ENCODE results near the gene SCGB1C2.
"Not testable (repeated sequence)": the region's sequence is repeated elsewhere in the genome, so short reads cannot be mapped to it uniquely, and the experiment has no call there.

The SCGB1C2 gene

GRCh38 chr17:149231-149630 lies 11.9 kb downstream of the SCGB1C2 start:
- no peak for DNase-seq (ENCODE audit: low spot score)

GRCh38 chr17:149897-150584 lies 12.7 kb downstream of the SCGB1C2 start:
- no peak for DNase-seq (ENCODE audit: low spot score)

- DNase-seq (ENCODE audit: low spot score) = no peak
Observed at GRCh38 chr17:151004-151403, 13.6 kb downstream of the SCGB1C2 start.

DNA sequence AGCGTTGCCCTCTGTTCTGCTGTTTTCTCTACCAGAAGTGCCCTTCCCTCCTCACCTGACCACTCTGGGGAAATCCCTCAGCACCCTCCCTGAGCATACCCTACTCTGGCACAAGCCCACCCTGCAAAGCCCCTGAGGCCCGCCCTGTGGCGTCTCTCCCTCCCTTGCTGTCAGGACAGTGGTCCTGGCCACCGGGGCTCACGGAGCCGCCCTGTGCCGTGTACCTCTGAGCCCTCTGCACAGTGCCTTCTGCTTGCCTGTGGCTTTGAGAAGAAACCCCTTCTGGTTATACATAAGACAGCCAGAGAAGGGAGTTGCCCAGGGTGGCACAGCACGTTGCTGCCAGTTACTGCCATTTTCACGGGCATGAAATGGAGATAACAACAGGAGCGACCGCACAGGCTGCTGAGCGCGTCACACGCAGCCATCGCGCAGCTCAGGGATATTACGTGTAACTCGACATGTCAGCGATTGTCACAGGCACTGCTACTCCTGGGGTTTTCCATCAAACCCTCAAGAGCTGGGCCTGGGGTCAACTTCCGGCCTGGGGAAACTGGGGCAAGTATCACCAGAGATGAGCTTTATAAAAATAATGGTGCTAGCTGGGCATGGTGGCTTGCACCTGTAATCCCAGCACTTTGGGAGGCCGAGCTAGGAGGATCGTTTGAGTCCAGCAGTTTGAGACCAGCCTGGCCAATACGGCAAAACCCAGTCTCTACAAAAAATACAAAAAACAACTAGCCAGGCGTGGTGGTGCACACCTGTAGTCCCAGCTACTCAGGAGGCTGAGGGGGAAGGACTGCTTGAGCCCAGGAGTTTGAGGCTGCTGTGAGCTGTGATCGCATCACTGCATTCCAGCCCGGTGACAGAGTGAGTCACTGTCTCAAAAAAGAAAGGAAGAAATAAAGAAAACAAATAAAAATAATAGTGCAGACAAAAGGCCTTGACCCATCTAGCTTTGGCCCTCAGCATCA lies 14.8 kb downstream of the SCGB1C2 start:
- DNase-seq (ENCODE audit: low spot score) = no peak

GRCh38 chr17:152860-153420 lies 15.6 kb downstream of the SCGB1C2 start:
- DNase-seq (ENCODE audit: low spot score) = no peak

DNA sequence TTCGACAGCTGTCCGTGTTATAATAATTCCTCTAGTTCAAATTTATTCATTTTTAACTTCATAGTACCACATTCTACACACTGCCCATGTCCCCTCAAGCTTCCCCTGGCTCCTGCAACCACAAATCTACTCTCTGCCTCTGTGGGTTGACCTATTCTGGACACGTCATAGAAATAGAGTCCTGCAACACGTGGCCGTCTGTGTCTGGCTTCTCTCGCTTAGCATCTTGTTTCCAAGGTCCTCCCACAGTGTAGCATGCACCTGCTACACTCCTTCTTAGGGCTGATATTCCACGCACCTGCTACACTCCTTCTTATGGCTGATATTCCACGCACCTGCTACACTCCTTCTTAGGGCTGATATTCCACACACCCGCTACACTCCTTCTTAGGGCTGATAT lies 16.5 kb downstream of the SCGB1C2 start:
- no peak for DNase-seq (ENCODE audit: low spot score)

GRCh38 chr17:155576-155975 lies 18.2 kb downstream of the SCGB1C2 start:
- no peak for DNase-seq (ENCODE audit: low spot score)

DNA sequence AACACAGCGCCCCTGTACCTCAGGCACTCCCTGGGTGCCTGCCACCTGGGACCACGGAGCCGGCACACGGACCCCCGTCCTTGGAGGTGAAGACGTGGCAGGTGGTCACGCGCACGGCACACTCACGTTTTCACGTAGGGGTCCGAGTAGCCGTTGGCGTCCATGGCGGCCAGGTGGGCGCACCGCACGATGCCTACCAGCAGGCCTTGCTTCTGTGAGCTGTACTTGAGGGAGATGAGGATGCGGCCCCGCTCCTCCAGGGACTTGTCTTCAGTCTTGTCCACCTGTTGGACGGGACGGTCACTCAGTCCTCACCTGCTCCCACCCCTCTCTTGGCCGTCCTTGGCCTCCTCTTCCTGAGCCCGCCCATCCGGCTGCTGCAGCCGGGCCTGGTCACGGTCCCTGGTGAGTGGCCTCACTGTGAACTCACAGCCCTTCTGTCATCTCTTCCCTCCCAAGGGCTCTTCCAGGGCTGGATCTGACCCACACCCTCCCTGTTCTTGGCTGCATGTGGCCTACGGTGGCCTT lies 18.8 kb downstream of the SCGB1C2 start:
- no peak for DNase-seq (ENCODE audit: low spot score)

DNA sequence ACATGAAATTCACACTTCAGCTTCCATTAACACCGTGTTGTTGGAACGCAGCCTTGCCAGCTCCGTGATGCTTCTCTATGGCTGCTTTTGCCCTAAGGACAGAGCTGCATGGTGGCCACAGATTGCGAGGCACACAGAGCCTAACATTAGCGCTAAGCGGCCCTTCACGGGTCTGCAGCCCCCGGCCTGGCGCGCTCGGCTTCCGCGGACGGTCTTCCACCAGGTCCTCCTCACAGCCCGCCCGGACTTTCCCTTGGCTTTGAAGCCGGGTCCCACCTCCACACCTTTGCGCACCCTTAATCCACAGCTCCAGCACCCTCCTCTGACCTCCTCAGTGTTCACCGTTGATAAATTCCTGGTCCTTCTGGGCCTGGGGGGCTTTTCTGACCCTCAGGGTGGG lies 19.6 kb downstream of the SCGB1C2 start:
- no peak for DNase-seq (ENCODE audit: low spot score)

DNA sequence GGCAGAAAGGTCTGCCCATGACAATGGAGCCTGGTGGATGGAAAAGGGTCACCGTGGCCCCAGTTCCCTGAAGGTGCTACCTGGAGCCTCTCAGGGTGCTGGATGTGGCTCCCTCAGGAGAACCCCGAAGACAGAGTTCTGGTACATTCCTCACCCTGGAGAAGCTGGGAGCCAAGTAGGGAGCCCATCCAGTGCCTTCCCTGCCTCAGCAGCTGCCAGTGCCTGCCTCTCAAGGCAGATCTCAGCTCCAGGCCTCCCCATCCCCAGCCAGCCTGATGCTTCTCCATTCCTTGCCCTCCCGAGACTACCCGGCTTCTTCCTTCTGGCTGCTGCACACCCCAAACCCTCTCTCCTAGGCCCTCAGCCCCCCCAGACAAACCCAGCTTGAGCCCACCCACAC lies 20.5 kb downstream of the SCGB1C2 start:
- no peak for DNase-seq (ENCODE audit: low spot score)

GRCh38 chr17:158379-158778 lies 21.0 kb downstream of the SCGB1C2 start:
- DNase-seq (ENCODE audit: low spot score) = no peak

DNA sequence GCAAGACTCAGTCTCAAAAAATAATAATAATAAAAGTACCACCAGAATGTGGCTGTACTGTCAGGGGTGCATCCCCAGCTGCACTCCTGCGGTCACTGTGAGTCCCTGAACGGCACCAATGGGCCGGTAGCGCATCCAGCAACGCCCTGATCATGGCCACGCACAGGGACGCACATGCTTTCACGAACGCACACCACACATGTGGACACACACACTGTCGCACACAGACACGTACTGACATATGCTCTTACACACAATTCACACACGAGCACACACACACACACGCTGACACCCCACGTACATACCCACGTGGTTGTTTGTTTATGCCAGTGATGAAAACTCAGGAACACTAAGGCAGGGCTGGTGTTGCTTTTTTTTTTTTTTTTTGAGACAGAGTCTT lies 22.2 kb downstream of the SCGB1C2 start:
- no peak for DNase-seq (ENCODE audit: low spot score)

- DNase-seq (ENCODE audit: low spot score) = no peak
Observed at GRCh38 chr17:160336-160735, 23.0 kb downstream of the SCGB1C2 start.

DNA sequence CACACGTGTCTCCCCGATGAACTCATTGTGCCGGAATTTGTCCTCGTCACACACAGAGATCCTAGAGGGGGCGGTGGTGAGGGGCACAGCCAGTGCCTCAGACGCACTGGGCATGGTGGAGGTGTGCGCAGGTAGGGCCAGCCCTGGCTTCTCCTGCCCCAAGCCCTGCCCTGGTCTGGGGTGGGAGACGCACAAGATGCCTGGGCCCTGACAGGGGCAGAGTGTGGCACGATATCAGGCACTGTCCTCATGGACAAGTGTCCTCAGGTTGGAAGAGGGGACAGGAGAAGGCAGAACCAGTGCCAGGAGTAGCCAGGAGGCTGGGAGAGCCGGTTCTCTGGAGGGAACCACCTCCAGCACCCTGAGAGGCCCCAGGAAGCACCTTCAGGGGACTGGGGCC lies 24.1 kb downstream of the SCGB1C2 start:
- DNase-seq (ENCODE audit: low spot score) = no peak

DNA sequence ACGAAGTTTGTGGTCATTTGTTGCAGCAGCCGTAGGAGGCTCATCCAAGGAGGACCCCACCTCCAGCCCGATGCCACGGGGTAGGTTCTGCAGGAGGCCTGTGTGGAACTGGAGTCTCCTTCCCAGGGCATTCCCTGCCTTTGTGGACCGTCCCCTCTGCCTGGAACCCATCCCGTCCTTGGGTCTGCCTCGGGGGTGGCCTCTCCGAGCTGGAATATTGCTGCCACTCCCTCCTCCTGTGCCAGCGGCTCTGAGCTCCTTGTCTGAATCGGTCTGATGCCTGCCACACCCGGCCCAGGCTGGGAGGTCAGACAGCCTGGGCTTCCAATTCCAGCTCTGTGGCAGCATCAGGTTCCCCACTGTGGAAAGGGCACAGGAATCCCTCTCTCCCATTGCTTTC lies 25.3 kb downstream of the SCGB1C2 start:
- no peak for DNase-seq (ENCODE audit: low spot score)

GRCh38 chr17:163514-164098 lies 26.2 kb downstream of the SCGB1C2 start:
- no peak for DNase-seq (ENCODE audit: low spot score)

DNA sequence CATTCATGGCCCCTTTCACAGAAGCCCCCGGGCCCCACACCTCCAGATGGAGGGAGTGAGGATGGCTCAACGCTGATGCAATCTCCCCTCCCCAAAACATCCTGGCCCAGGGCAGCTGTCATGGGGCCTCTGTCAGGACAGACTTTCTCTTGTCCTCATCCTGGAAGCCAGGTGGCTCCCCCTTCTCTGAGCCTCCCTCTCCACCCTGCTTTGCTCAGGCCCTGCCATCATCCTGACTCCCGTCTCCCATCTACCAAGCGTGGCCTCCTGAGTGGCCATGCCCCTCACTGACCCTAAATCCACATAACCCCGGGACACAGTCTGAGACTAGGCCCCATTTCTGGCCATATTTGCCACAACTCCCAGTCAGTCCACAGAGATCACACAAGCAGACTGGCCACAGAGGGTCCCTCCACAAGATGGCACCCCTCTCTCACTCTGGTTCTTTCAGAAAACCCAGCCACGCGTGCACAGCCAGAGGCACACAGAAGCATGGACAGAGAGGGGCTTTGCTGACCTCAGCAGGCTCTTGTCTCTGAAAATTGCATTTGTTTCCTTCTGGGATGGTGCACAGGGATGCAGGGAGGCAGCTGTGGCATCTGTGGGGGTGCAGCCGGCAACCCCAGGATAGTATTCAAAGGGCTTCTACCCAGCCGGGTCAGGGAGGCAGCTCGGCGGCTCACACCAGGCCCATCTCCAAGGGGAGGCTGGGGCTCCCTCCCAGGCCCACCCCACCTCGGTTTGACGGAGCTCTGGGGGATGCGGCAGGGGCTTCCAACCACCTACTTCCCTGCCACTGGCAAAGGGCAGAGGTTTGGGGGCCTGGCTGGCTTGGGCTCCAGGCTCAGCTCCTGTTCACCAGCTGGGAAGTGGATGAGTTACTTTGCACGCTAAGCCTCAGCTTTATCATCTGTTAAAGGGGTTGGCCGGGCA lies 27.2 kb downstream of the SCGB1C2 start:
- peak; percentile 17 for DNase-seq (ENCODE audit: low spot score)

DNA sequence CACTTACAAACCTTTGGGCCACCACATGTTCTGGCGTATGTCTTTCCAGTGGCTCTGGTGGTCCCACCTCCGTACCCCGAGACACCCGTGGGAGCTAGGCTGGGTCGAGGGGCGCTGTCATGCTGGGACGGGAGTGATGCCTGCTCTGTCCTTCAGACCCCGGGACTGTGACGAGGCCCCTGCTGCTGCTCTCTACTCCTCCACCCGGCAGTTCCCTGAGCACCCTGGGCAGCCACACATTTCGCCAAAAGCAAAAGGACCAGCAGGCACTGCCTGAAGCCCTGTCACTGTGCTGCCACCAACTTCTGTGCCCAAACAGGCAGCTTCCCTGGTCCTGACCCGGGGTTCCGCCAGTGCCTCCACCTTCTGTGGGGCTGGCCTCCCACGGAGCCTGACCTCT lies 28.6 kb downstream of the SCGB1C2 start:
- DNase-seq (ENCODE audit: low spot score) = no peak

DNA sequence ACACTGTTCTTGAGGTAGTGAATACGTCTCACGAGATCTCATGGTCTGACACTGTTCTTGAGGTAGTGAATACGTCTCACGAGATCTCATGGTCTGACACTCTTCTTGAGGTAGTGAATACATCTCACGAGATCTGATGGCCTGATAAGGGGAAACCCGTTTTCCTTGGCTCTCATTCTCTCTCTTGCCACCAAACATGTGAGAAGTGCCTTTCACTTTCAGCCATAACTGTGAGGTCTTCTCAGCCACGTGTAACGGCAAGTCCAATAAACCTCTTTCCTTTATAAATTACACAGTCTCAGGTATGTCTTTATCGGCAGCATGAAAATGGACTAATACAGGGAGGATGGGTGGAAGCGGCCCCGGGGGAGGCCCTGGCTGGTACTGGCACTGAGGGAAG lies 31.2 kb downstream of the SCGB1C2 start:
- DNase-seq (ENCODE audit: low spot score) = not testable (repeated sequence)

DNA sequence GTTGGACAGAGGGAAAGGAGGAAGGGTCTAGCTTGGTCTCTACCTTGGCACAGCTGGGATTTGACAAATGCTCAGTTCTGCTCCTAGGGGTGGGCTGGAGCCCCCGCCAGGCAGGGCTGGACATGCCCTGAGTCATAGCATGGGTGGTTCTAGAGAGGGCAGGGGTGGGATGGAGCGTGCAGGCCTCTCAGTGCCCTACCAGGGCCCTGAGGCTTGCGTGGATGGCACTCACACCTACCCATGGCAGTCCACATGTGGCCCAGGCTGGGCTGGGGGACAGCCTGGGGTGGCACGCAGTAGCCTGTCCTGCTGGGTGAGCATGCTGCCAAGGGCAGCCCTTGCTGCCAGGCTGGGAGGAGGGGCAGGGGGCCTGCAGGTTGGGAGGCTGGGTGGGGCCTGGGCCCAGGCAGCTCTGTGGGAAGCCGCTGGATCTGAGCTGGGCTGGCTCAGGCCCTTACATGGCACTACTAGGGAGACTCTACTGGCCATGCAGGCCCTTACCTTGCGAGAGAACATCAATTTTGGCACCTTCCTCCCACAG lies 32.8 kb downstream of the SCGB1C2 start:
- no peak for DNase-seq (ENCODE audit: low spot score)

GRCh38 chr17:171871-172270 lies 34.5 kb downstream of the SCGB1C2 start:
- no peak for DNase-seq (ENCODE audit: low spot score)
